ENCODE results near the gene TGFBI.

Gene TGFBI

GRCh38 chr5:136066661-136067271 lies 38.0 kb downstream of the TGFBI start:
- DNase-seq (ENCODE audit: extremely low read depth, low read depth) = peak; percentile 55
- peak; percentile 49 for TF ChIP-seq CTCF (IDR thresholded peaks at IDR 0.05; ENCODE audit: low read depth, low read length)

- no peak for TF ChIP-seq CTCF (IDR thresholded peaks at IDR 0.05; ENCODE audit: low read depth, low read length)
- no peak for DNase-seq (ENCODE audit: extremely low read depth, low read depth)
Observed at GRCh38 chr5:136067422-136067821, 38.6 kb downstream of the TGFBI start.

GRCh38 chr5:136070486-136071285 lies 41.9 kb downstream of the TGFBI start:
- TF ChIP-seq CTCF (IDR thresholded peaks at IDR 0.05; ENCODE audit: low read depth, low read length) = no peak
- no peak for DNase-seq (ENCODE audit: extremely low read depth, low read depth)

- no peak for DNase-seq (ENCODE audit: extremely low read depth, low read depth)
Observed at GRCh38 chr5:136073714-136074529, 45.1 kb downstream of the TGFBI start.

GRCh38 chr5:136075466-136075891 lies 46.7 kb downstream of the TGFBI start:
- no peak for DNase-seq (ENCODE audit: extremely low read depth, low read depth)
- TF ChIP-seq CTCF (IDR thresholded peaks at IDR 0.05; ENCODE audit: low read depth, low read length) = peak; percentile 9; the same call in 1 of the 2 replicates

More at GRCh38 chr5:136073714-136074529, 45.1 kb downstream of the TGFBI start:
- TF ChIP-seq CTCF (IDR thresholded peaks at IDR 0.05; ENCODE audit: low read depth, low read length) = no peak

- no peak for DNase-seq (ENCODE audit: extremely low read depth, low read depth)
- TF ChIP-seq CTCF (IDR thresholded peaks at IDR 0.05; ENCODE audit: low read depth, low read length) = no peak
Observed at GRCh38 chr5:136076067-136076466, 47.3 kb downstream of the TGFBI start.
